ENCODE results near the gene GPR15.
A peak's percentile ranks its signal among the peaks of the same experiment; 100 is the strongest.

GPR15 gene

DNA sequence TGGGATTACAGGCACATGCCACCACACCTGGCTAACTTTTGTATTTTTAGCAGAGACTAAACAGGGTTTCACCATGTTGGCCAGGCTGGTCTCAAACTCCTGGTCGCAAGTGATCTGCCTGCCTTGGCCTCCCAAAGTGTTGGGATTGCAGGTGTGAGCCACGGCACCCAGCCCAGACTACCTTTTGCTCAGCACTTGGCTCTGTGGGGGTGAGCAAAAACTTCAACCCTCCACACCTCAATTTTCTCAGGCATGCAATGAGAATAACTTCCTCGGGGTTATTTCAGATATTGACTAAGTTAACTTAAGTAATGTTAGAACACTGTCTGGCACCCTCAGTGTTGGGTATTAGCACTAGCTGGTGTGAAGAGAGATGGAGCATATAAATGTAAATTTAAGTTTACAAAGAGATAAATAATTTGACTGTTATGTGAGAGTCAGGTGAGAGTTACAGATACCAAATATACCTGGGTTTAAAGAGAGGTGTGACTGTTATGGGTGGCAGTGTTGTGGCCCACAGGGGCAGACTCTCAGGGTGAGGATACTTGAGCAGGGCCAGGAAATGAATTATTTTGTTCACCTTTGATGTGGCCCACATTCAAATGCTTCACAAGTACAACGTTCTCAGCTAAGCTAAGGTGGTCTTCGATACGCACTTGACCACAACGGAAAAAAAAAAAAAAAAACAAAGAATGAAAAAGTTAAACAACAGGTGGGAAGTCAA is 32.7 kb downstream of the GPR15 start:
- peak overlapping the region; percentile 88 for H3K27ac ChIP-seq (ENCODE audit: low read depth, low read length)
- H3K9me3 ChIP-seq (ENCODE audit: control insufficient read depth, insufficient read depth, low read length) = no peaks in the 10 kb centered on the region
- no peaks in the 10 kb centered on the region for H3K36me3 ChIP-seq (ENCODE audit: control insufficient read depth, low read length)
- H3K4me2 ChIP-seq (ENCODE audit: low read length) = peak overlapping the region; percentile 73
- H3K27me3 ChIP-seq (ENCODE audit: control insufficient read depth, low read length) = no peaks in the 10 kb centered on the region
- H3K4me3 ChIP-seq (ENCODE audit: low read length) = peak overlapping the region; percentile 62
- peaks cover 21% of the 10 kb centered on the region for H3F3A ChIP-seq (ENCODE audit: control insufficient read depth, insufficient read depth)
- no peaks in the 10 kb centered on the region for H3K9me2 ChIP-seq (replicated peaks; ENCODE audit: control insufficient read depth, low read length)
- peaks cover 67% of the 10 kb centered on the region for H3K4me1 ChIP-seq (ENCODE audit: control insufficient read depth, low read length)
- no peak for TF ChIP-seq EZH2phosphoT487 (IDR thresholded peaks at IDR 0.05; ENCODE audit: borderline replicate concordance, low read length)
- TF ChIP-seq, protein P1, sequence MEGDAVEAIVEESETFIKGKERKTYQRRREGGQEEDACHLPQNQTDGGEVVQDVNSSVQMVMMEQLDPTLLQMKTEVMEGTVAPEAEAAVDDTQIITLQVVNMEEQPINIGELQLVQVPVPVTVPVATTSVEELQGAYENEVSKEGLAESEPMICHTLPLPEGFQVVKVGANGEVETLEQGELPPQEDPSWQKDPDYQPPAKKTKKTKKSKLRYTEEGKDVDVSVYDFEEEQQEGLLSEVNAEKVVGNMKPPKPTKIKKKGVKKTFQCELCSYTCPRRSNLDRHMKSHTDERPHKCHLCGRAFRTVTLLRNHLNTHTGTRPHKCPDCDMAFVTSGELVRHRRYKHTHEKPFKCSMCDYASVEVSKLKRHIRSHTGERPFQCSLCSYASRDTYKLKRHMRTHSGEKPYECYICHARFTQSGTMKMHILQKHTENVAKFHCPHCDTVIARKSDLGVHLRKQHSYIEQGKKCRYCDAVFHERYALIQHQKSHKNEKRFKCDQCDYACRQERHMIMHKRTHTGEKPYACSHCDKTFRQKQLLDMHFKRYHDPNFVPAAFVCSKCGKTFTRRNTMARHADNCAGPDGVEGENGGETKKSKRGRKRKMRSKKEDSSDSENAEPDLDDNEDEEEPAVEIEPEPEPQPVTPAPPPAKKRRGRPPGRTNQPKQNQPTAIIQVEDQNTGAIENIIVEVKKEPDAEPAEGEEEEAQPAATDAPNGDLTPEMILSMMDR (IDR thresholded peaks at IDR 0.05; ENCODE audit: low read depth, low read length, poor library complexity, severe bottlenecking) = no peak
- no peaks in the 10 kb centered on the region for H4K20me1 ChIP-seq (ENCODE audit: control insufficient read depth, insufficient read depth, low read depth, low read length)
- H3K79me2 ChIP-seq (ENCODE audit: control insufficient read depth, low read length) = no peaks in the 10 kb centered on the region

DNA sequence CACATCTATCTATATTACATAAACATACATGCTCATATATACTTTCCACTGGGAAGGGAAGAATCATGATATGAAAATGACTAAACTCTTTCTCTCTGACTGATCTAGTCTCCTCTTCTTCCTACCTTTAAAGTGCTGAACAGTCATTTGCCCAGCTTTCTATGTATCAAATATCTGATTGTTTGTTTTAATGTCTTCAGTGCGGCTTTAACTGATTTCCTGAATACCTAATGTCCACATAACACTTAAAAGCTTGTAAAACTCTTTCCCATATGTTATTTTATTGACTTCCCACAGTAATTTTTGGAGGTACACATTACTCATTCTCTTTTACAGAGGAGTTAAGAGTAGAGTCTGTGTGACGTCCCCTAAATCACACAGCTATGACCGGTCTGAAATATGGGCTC is 33.5 kb downstream of the GPR15 start:
- Histone ChIP-seq H3K27me3 (ENCODE audit: control insufficient read depth, low read length) (no peaks in the 10 kb centered on the region), H3K9me3 (ENCODE audit: control insufficient read depth, insufficient read depth, low read length) (no peaks in the 10 kb centered on the region), H3K4me3 (ENCODE audit: low read length) (peak overlapping the region; percentile 62; the same call in 1 of the 2 replicates), H3K79me2 (ENCODE audit: control insufficient read depth, low read length) (no peaks in the 10 kb centered on the region), H3F3A (ENCODE audit: control insufficient read depth, insufficient read depth) (peaks cover 21% of the 10 kb centered on the region), H3K4me1 (ENCODE audit: control insufficient read depth, low read length) (peaks cover 67% of the 10 kb centered on the region), H3K36me3 (ENCODE audit: control insufficient read depth, low read length) (no peaks in the 10 kb centered on the region), H3K27ac (ENCODE audit: low read depth, low read length) (peak overlapping the region; percentile 88), H3K9me2 (replicated peaks; ENCODE audit: control insufficient read depth, low read length) (no peaks in the 10 kb centered on the region), H3K4me2 (ENCODE audit: low read length) (peak overlapping the region; percentile 73), H4K20me1 (ENCODE audit: control insufficient read depth, insufficient read depth, low read depth, low read length) (no peaks in the 10 kb centered on the region)
- TF ChIP-seq, protein P1 (IDR thresholded peaks at IDR 0.05; ENCODE audit: low read depth, low read length, poor library complexity, severe bottlenecking) = no peak

DNA sequence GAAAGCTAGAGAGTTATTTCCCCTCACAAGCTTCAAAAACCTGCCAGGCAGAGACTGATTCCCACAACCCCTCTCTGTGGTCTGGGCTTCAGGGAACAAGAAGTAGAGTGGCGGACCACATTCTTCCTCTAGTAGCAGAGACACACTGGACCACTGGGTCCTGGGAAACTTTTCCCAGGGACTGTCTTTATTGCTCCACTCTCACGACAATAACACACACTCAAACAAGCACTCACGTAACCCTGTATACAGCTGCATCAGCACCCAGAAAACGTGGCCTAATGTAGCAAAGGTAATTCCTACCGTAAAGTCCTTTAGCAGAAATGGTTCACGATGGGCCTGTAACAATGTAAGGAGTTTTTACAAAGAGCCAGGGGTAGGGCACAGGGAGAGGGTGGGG is 34.1 kb downstream of the GPR15 start:
- TF ChIP-seq EZH2phosphoT487 (IDR thresholded peaks at IDR 0.05; ENCODE audit: borderline replicate concordance, low read length) = no peak
- TF ChIP-seq, protein P1 (IDR thresholded peaks at IDR 0.05; ENCODE audit: low read depth, low read length, poor library complexity, severe bottlenecking) = no peak
- H3K79me2 ChIP-seq (ENCODE audit: control insufficient read depth, low read length) = no peaks in the 10 kb centered on the region
- H3K4me2 ChIP-seq (ENCODE audit: low read length) = no peak overlapping the region
- H3K4me1 ChIP-seq (ENCODE audit: control insufficient read depth, low read length) = peaks cover 64% of the 10 kb centered on the region
- H3K9me2 ChIP-seq (replicated peaks; ENCODE audit: control insufficient read depth, low read length) = no peaks in the 10 kb centered on the region
- no peaks in the 10 kb centered on the region for H3K9me3 ChIP-seq (ENCODE audit: control insufficient read depth, insufficient read depth, low read length)
- H3K27me3 ChIP-seq (ENCODE audit: control insufficient read depth, low read length) = no peaks in the 10 kb centered on the region
- H3K4me3 ChIP-seq (ENCODE audit: low read length) = no peak overlapping the region
- no peaks in the 10 kb centered on the region for H3K36me3 ChIP-seq (ENCODE audit: control insufficient read depth, low read length)
- peaks cover 21% of the 10 kb centered on the region for H3F3A ChIP-seq (ENCODE audit: control insufficient read depth, insufficient read depth)
- peak overlapping the region; percentile 88 for H3K27ac ChIP-seq (ENCODE audit: low read depth, low read length)
- no peaks in the 10 kb centered on the region for H4K20me1 ChIP-seq (ENCODE audit: control insufficient read depth, insufficient read depth, low read depth, low read length)

Data from DOHH2 (cell line).